Activated CD4-positive, alpha-beta T cell treated with anti-CD3 and anti-CD28 coated beads, Interleukin-2, amount 50 U/mL, for 48 hours (primary cell): ENCODE results near the gene TOM1L2.

Experiments used
- DNase-seq, 2 experiments: peaks; one replicate each; pipeline ENCODE4 v3.0.0-alpha.2; 2020

Gene TOM1L2

GRCh38 chr17:17798010-17798556 is 174.1 kb downstream of the TOM1L2 start:
- DNase-seq, result no peak

DNA sequence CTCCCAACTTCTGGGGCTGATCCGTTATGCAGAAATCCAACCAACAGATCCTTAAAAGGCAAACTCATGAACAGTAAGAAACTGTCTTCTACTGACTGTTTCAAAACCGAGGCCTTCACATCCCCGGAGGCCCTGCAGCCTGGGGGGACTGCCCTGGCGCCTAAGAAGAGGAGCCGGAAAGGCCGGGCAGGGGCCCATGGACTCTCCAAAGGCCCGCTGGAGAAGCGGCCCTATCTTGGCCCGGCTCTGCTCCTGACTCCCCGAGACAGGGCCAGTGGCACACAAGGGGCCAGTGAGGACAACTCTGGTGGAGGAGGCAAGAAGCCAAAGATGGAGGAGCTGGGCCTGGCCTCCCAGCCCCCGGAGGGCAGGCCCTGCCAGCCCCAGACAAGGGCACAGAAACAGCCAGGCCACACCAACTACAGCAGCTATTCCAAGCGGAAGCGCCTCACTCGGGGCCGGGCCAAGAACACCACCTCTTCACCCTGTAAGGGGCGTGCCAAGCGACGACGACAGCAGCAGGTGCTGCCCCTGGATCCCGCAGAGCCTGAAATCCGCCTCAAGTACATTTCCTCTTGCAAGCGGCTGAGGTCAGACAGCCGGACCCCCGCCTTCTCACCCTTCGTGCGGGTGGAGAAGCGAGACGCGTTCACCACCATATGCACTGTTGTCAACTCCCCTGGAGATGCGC is 174.9 kb downstream of the TOM1L2 start:
- no peak for DNase-seq

GRCh38 chr17:17796787-17797061 is 175.5 kb downstream of the TOM1L2 start:
- DNase-seq, result no peak

DNA sequence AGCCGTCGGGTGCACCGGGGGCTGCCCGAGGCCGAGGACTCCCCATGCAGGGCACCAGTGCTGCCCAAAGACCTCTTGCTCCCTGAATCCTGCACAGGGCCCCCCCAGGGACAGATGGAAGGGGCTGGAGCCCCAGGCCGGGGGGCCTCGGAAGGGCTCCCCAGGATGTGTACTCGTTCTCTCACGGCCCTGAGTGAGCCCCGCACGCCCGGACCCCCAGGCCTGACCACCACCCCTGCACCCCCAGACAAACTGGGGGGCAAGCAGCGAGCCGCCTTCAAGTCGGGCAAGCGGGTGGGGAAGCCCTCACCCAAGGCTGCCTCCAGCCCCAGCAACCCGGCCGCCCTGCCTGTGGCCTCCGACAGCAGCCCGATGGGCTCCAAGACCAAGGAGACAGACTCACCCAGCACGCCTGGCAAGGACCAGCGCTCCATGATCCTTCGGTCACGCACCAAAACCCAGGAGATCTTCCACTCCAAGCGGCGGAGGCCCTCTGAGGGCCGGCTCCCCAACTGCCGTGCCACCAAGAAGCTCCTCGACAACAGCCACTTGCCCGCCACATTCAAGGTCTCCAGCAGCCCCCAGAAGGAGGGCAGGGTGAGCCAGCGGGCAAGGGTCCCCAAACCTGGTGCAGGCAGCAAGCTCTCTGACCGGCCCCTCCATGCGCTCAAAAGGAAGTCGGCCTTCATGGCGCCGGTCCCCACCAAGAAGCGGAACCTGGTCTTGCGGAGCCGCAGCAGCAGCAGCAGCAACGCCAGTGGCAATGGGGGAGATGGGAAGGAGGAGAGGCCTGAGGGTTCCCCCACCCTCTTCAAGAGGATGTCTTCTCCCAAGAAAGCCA is 176.0 kb downstream of the TOM1L2 start:
- no peak for DNase-seq

DNA sequence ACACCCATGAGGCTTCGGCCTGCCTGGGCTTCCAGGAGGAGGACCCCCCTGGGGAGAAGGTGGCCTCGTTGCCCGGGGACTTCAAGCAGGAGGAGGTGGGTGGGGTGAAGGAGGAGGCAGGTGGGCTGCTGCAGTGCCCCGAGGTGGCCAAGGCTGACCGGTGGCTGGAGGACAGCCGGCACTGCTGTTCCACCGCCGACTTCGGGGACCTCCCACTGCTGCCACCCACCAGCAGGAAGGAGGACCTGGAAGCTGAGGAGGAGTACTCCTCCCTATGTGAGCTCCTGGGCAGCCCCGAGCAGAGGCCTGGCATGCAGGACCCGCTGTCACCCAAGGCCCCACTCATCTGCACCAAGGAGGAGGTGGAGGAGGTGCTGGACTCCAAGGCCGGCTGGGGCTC is 176.9 kb downstream of the TOM1L2 start:
- DNase-seq, result no peak

DNA sequence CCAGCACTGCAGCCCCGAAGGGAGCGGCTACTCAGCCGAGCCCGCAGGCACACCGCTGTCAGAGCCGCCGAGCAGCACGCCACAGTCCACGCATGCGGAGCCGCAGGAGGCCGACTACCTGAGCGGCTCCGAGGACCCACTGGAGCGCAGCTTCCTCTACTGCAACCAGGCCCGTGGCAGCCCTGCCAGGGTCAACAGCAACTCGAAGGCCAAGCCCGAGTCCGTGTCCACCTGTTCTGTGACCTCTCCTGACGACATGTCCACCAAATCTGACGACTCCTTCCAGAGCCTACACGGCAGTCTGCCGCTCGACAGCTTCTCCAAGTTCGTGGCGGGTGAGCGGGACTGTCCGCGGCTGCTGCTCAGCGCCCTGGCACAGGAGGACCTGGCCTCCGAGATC is 177.8 kb downstream of the TOM1L2 start:
- DNase-seq, result no peak
